Measurements from ENCODE around the gene SLCO2A1.

SLCO2A1 gene

DNA sequence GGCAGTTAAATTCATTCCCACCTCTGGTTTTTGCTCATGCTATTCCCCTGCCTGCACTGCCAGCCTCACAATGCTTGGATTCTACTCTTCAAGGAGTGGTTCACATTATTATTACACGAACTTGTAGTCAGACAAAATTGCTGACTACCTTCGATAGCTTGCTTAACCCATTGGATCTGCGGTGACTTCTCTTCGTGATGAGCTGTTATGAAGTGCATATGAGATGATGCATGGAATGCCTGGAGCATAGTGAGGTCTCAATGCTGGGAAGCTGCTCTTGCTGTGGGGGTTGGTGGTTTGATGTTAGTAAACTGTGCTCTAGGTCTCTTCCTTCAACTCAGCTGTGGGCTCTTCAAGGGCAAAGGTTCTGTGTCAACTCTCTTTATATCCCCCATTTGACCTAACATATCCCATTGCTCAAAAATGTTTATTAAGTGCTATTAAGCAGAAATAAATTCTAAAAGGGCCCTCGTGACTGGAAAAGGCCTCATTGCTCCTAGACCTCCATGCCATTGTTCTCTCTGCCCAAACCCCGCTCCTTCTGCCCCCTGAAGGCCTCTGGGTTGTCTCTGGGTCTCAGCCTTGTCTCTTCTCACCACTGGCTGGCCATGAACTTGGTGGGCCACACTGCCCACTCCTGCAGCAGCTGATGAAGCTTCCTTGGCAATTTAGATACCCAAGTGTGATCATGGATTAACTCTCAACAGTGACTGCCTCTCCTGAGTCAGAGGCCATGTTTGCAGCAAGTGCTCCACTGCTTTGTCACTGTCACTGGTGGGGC, 4.5 kb upstream of the SLCO2A1 start:
- TF ChIP-seq, protein P1, sequence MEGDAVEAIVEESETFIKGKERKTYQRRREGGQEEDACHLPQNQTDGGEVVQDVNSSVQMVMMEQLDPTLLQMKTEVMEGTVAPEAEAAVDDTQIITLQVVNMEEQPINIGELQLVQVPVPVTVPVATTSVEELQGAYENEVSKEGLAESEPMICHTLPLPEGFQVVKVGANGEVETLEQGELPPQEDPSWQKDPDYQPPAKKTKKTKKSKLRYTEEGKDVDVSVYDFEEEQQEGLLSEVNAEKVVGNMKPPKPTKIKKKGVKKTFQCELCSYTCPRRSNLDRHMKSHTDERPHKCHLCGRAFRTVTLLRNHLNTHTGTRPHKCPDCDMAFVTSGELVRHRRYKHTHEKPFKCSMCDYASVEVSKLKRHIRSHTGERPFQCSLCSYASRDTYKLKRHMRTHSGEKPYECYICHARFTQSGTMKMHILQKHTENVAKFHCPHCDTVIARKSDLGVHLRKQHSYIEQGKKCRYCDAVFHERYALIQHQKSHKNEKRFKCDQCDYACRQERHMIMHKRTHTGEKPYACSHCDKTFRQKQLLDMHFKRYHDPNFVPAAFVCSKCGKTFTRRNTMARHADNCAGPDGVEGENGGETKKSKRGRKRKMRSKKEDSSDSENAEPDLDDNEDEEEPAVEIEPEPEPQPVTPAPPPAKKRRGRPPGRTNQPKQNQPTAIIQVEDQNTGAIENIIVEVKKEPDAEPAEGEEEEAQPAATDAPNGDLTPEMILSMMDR (IDR thresholded peaks at IDR 0.05; ENCODE audit: low read depth, low read length, missing control alignments) = no peak
- no peak for DNase-seq (ENCODE audit: low read depth)
- H3K4me3 ChIP-seq (ENCODE audit: low read depth, low read length) = no peak overlapping the region

DNA sequence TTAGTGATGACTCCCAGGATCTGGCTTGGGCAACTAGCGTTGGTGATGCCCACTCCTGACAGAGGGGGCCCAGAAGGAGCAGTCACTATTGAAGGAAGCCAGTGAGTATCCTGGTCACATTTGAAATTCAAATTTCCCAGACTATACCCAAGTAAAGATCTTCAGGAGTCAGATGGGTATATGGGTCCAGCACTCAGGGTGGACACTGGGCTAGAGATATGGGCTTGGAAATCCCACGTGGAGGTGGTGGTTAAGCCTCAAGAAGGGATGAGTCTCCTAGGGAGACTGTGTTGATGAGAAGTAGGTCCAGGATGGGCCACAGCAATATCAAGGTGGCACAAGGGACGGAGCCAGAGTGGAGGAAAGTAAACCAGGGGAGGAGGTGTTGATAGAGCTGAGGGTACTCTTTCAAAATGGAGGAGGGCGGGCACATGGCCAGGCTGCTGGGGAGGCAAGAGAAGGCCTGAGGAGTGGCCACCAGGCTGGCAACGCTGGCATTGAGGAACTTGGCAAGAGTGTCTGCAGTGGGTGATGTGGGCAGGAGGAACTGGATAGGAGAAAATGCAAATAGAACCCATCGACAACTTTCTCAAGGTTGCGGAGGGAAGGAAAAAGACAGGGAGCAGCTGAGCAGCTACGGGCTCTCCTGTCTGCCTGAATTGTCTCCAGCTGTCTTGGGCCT, 3.7 kb upstream of the SLCO2A1 start:
- no peak overlapping the region for H3K4me3 ChIP-seq (ENCODE audit: low read depth, low read length)
- TF ChIP-seq, protein P1 (IDR thresholded peaks at IDR 0.05; ENCODE audit: low read depth, low read length, missing control alignments) = no peak
- no peak for DNase-seq (ENCODE audit: low read depth)

- DNase-seq (ENCODE audit: low read depth) = no peak
- TF ChIP-seq, protein P1 (IDR thresholded peaks at IDR 0.05; ENCODE audit: low read depth, low read length, missing control alignments) = no peak
- no peak overlapping the region for H3K4me3 ChIP-seq (ENCODE audit: low read depth, low read length)
Measured at GRCh38 chr3:134031348-134031915, 1.7 kb upstream of the SLCO2A1 start.

DNA sequence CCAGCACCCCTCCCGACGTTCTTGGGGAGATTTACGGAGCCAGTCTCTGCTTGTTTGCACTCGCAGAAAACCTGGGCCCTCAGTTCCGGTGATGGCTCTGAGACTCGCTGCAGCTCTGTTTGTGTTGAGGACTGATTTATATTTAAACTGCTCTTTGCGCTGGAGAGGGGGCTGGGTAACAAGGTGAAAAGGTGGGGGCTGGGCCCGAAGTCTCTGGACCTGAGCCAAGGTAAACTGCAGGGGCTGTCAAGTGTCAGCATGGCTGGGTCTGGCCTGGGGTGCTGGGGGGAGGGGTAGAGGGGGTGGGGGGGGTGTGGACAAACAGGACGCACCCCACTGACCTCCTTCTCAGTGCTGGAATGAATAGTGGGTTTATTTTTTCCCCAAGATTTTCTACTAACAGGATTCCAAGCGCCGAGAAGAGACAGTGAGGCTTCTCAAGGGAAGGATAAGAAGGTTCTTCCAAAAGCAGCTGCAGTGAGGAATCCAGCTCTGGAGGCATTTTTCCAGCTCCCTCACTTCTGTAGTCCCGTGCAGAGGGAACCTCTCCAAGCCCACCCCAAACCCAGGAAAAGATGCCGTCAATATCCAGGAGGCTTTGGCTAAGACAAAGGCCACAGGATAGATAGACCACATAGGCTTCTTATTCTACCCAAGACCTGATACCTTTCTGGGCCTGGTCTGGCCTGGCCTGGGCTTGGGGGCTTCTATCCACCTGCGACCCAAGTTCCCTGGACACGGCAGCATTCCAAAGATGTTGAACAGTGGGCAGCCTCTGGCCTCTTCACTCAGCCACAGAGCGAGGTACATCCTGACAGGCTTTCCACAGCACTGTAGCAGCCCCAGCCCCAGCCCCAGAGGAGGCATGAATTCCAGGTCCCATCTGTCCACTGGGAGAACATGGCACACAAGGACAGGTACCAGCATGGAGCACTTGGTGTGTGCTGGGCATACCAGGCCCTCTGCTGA, 938 bp upstream of the SLCO2A1 start:
- no peak overlapping the region for H3K4me3 ChIP-seq (ENCODE audit: low read depth, low read length)
- DNase-seq (ENCODE audit: low read depth) = no peak
- TF ChIP-seq, protein P1 (IDR thresholded peaks at IDR 0.05; ENCODE audit: low read depth, low read length, missing control alignments) = no peak

GRCh38 chr3:134029256-134029733, 430 bp downstream of the SLCO2A1 start:
- H3K4me3 ChIP-seq (ENCODE audit: low read depth, low read length) = no peak overlapping the region
- DNase-seq (ENCODE audit: low read depth) = no peak
- TF ChIP-seq, protein P1 (IDR thresholded peaks at IDR 0.05; ENCODE audit: low read depth, low read length, missing control alignments) = no peak

DNA sequence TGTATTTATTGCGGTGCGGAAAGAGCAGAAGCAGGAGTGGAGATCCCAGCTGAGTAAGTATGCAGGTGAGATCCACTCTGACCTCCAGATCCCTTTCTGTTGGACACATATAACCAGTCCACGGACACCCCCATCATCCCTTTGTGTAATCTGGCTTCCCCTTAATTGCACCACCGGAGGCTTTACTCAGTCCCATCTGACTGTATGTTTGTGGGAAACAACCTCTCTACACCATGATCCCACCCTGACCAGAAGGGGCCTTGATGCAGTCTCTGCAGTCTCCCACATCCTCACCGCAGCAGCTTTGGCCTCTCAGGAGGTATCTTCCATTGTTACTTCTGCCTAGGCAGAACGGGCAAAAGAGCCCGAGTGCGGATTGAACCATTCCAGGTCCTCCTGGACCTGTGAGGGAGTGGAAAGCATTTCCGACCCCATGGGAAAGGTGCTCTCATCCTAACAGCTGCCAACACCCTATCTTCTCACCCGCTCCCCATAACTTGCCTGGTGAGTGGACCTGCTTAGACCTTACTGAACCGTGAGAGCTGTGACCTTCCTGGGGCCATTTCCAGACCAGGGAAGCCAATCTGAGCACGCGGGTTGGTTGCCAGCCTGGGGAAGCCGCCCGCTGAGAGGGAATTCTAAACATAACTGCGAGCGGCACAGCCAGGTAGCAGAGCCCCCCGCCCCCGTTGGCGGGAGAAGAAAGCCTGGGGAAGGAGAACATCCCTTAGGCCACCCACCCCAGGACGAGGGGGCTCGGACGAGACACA, 1.1 kb downstream of the SLCO2A1 start:
- H3K4me3 ChIP-seq (ENCODE audit: low read depth, low read length) = no peak overlapping the region
- DNase-seq (ENCODE audit: low read depth) = no peak

More for the DNA sequence above, 1.1 kb downstream of the SLCO2A1 start:
- TF ChIP-seq, protein P1 (IDR thresholded peaks at IDR 0.05; ENCODE audit: low read depth, low read length, missing control alignments) = no peak

Measured in GM12864 (cell line).